PFSK-1 (cell line): ENCODE data around the gene NTM.

Source experiments
- FOXP2 ChIP-seq: optimal IDR thresholded peaks from 2 replicates; pipeline ENCODE3; 2011; ENCODE audit warnings: borderline replicate concordance, control low read depth, inconsistent platforms; ENCODE audit not compliant: insufficient read depth; ENCODE audit errors: extremely low read length, extremely low read depth
- POLR2AphosphoS5 ChIP-seq: IDR thresholded peaks from 2 replicates; pipeline ENCODE4 v1.6.1; 2012; ENCODE audit warnings: low read depth, mild to moderate bottlenecking, control low read depth, low read length, moderate library complexity
- SIN3A ChIP-seq: IDR thresholded peaks from 2 replicates; pipeline ENCODE4 v1.6.1; 2012; ENCODE audit warnings: mild to moderate bottlenecking, low read length, moderate library complexity, borderline replicate concordance; ENCODE audit not compliant: insufficient read depth
- TAF1 ChIP-seq: IDR thresholded peaks from 2 replicates; pipeline ENCODE4 v1.6.1; 2012; ENCODE audit warnings: low read length, control low read depth, borderline replicate concordance; ENCODE audit not compliant: insufficient read depth
- TF ChIP-seq, protein P1 (sequence below), 2 experiments: IDR thresholded peaks; 2 replicates each; pipeline versions ENCODE4 v1.6.1 to v1.8.0; 2011 to 2012; ENCODE audit warnings: low read depth in 2 of 2, low read length in 2 of 2, control low read depth in 1 of 2, inconsistent platforms in 1 of 2, mild to moderate bottlenecking in 1 of 2, moderate library complexity in 1 of 2; ENCODE audit not compliant: insufficient read depth in 1 of 2

Gene NTM

DNA sequence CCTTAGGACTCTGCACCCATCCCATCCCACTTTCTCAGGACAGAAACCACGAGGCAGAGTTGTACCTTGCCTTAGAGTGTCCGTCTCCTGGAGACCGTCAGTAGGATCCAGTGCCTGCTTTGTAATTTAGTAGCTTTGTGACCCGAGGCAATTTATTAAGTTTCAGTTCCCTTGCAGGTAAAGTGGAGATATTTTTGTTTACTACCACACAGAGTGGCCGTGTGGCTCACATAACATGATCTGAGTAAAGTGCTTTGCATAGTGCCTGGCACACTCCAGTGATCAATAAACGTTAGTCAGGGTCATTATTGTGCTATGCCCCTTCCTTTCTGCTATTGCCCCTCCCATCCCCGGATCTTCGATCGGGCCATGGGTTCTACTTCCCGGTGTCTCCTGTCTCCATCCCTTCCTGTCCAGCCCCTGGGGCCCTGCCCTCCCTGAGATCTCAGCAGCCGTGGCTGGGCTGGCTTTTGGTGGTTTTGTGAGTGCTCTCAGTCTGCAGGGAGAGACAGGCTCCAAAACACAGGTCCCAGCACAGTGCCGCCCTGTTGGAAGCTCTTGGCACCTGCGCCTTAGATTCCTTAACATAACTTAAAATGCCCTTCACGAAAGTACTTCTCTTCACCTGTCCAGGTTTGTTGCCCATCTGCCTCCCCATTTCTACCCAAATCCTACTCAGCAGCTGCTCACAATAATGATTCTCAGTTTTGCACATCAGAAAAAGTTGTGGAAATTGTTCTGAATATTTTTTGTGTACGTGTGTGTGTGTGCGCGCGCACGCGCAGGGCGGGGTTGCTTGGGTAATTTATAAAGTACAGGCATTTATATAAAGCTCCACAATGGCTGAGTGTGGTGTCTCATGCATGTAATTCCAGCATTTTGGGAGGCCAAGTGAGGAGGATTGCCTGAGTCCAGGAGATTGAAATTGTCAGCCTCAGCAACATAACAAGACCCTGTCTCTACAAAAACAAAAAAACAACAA lies 753.7 kb downstream of the NTM start:
- TF ChIP-seq SIN3A (no peak), POLR2AphosphoS5 (no peak), FOXP2 (no peak), TAF1 (no peak)
- TF ChIP-seq, protein P1, sequence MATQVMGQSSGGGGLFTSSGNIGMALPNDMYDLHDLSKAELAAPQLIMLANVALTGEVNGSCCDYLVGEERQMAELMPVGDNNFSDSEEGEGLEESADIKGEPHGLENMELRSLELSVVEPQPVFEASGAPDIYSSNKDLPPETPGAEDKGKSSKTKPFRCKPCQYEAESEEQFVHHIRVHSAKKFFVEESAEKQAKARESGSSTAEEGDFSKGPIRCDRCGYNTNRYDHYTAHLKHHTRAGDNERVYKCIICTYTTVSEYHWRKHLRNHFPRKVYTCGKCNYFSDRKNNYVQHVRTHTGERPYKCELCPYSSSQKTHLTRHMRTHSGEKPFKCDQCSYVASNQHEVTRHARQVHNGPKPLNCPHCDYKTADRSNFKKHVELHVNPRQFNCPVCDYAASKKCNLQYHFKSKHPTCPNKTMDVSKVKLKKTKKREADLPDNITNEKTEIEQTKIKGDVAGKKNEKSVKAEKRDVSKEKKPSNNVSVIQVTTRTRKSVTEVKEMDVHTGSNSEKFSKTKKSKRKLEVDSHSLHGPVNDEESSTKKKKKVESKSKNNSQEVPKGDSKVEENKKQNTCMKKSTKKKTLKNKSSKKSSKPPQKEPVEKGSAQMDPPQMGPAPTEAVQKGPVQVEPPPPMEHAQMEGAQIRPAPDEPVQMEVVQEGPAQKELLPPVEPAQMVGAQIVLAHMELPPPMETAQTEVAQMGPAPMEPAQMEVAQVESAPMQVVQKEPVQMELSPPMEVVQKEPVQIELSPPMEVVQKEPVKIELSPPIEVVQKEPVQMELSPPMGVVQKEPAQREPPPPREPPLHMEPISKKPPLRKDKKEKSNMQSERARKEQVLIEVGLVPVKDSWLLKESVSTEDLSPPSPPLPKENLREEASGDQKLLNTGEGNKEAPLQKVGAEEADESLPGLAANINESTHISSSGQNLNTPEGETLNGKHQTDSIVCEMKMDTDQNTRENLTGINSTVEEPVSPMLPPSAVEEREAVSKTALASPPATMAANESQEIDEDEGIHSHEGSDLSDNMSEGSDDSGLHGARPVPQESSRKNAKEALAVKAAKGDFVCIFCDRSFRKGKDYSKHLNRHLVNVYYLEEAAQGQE (IDR thresholded peaks at IDR 0.05; ENCODE audit: insufficient read depth in 1 of 2, low read depth in 2 of 2, low read length in 2 of 2) = no peak

DNA sequence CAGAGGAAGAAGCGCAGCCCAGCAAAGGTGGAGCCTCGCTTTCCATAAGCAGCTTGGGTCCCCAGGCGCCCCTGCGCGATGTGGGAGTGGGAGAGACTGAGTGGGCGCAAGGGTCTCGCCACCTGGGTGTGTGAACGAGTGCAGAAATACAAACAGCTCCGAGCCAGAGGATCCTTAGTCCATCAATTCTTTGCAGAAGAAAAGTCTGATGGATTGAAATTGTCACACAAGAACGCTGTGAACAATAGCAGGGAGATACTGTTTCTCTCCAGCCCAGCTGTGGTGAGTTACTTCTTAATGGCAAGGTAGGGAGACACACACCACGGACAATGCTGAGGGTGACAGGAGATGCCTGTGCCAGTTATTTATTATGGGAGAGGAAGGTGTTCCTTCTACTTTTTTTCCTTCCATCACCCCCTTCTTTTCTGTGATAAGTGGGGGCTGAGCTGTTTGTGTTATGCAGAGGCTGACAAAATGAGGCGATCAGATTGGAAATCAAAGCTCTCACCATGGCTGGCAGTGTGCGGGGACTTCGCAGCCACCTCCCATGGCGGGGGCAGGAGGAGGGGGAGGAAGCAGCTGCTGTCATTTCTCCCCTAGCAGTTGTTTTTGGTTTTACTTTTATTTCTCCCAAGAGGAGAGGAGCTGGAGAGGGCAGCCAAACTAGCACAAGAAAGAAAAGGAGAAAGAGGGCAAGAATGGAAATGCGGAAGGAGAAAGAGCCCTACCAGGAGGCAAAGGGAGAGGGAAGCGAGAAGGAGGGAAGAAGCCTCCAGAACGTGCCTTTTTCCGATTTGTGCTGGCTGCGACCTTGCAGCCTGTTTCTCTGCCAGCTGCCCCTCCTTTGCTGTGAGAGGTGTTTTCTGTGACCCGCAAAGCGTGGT lies 755.8 kb downstream of the NTM start:
- TF ChIP-seq, protein P1 (IDR thresholded peaks at IDR 0.05; ENCODE audit: insufficient read depth in 1 of 2, low read depth in 2 of 2, low read length in 2 of 2) = no peak
- TF ChIP-seq TAF1 = no peak
- TF ChIP-seq POLR2AphosphoS5 = no peak
- no peak for TF ChIP-seq SIN3A
- TF ChIP-seq FOXP2 = no peak

DNA sequence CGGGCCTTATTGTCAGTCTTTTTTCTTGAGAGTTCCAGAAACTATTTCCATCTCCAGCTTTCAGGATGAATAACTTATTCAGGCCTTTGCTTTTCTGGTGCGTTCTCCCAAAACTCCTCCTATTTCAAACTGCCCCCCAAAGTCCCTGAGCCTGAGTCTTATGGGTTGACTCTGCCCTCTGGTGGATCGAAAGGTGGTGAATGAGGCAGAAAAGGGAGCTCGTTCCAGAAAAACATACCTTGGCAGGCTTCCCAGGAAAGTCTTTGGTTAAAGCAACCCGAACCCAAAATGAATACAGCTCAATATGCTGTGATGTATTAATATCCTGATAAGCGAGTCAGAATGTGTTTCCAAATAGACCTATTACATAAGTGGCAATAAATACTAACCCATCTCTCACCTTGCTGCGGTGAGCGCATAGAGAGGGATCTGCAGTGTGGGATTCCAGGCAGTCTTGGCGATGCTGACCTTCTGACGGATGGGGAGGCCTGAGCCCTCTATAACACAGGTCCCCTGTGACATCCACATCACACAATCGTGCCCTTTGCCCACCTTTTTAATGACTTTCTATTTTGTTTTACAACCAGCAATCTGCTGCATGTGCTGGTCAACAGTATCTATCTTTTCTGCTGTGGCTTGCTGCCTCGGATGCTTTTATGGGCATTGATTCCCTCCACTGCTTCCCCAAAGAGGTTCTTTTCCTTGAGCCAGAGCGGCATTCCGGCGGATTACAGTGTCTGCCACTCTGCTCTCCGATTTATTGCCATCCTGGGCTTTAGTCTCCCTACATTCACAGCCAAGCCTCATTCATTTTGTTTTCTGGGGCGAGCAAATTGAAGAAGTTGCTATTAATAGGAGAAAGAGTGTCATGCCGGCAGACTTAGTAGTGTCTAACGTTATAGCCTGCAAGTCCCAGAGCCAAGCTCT lies 756.8 kb downstream of the NTM start:
- TF ChIP-seq, protein P1 (IDR thresholded peaks at IDR 0.05; ENCODE audit: insufficient read depth in 1 of 2, low read depth in 2 of 2, low read length in 2 of 2) = no peak
- TF ChIP-seq POLR2AphosphoS5 = no peak
- TF ChIP-seq SIN3A = no peak
- TF ChIP-seq FOXP2 = no peak
- TF ChIP-seq TAF1 = no peak

DNA sequence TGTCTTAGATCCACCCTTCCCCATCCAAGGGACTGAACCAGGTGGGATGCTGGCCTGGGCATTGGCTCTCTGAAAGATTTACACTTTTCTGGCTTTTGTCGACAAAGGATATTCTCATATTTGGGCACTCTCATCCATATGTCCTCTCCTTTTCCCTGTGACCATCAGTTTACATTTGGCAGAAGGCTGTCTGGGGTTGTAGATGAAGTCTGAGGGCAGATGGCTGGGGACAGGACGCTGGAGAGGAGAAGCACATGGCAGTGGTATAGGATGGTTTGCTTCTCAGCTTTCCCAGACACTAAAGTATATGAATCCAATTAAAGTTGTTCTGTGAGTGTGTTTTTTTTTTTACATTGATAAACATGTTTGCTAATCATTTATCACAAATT lies 757.5 kb downstream of the NTM start:
- TF ChIP-seq, protein P1 (IDR thresholded peaks at IDR 0.05; ENCODE audit: insufficient read depth in 1 of 2, low read depth in 2 of 2, low read length in 2 of 2) = no peak
- TF ChIP-seq FOXP2 (no peak), SIN3A (no peak), TAF1 (no peak), POLR2AphosphoS5 (no peak)
